GM12878 (cell line): ENCODE data around the gene CPA4. TPM values are rescaled to one million over a fixed set of nuclear protein-coding genes. Genes with fewer than 3 reads are reported as not detected.

ENCODE experiments used
- BACH1 ChIP-seq: fragments of 450-650 bp; IDR thresholded peaks from 2 replicates; pipeline ENCODE4 v1.6.1; 2017; ENCODE audit warnings: mild to moderate bottlenecking, borderline replicate concordance
- FOXK2 ChIP-seq: fragments of 450-650 bp; IDR thresholded peaks from 2 replicates; pipeline ENCODE4 v1.6.1; 2017; ENCODE audit warnings: mild to moderate bottlenecking, moderate library complexity
- GATAD2B ChIP-seq: fragments of 450-650 bp; conservative IDR thresholded peaks from 2 replicates; pipeline ENCODE4 v1.6.1; 2017; ENCODE audit warnings: low read depth, mild to moderate bottlenecking, moderate library complexity
- HCFC1 ChIP-seq: fragments of 150-350 bp; IDR thresholded peaks from 2 replicates; pipeline ENCODE4 v1.6.1; 2014; ENCODE audit warnings: low read length
- HDAC2 ChIP-seq: fragments of 200-600 bp; sonication (generic); IDR thresholded peaks from 2 replicates; pipeline ENCODE4 v1.6.1; 2017
- JUNB ChIP-seq: IDR thresholded peaks from 2 replicates; pipeline ENCODE4 v1.6.1; 2016; ENCODE audit warnings: antibody characterized with exemption, mild to moderate bottlenecking
- JUND ChIP-seq: IDR thresholded peaks from 2 replicates; pipeline ENCODE4 v1.6.1; 2012; ENCODE audit warnings: low read depth, mild to moderate bottlenecking, low read length, improper control_type of control experiment, moderate library complexity
- MYC ChIP-seq: IDR thresholded peaks from 2 replicates; pipeline ENCODE4 v1.6.1; 2011; ENCODE audit warnings: mild to moderate bottlenecking, low read length, moderate library complexity, inconsistent platforms; ENCODE audit not compliant: insufficient read depth, insufficient replicate concordance, insufficient read length, severe bottlenecking
- NR2C2 ChIP-seq: IDR thresholded peaks from 2 replicates; pipeline ENCODE4 v1.6.1; 2011; ENCODE audit warnings: borderline replicate concordance, low read depth; ENCODE audit not compliant: control insufficient read depth, insufficient read length
- POLR2AphosphoS2 ChIP-seq: IDR thresholded peaks from 2 replicates; pipeline ENCODE4 v1.6.1; 2011; ENCODE audit warnings: low read depth, mild to moderate bottlenecking, low read length, improper control_type of control experiment, moderate library complexity
- SMARCA5 ChIP-seq: fragments of 450-650 bp; IDR thresholded peaks from 2 replicates; pipeline ENCODE4 v1.6.1; 2017; ENCODE audit warnings: mild to moderate bottlenecking
- SRF ChIP-seq, 2 experiments: IDR thresholded peaks; 2 replicates each; pipeline ENCODE4 v1.6.1; 2011; ENCODE audit warnings: low read depth in 2 of 2, low read length in 2 of 2, mild to moderate bottlenecking in 1 of 2, moderate library complexity in 1 of 2
- STAT1 ChIP-seq: fragments of 450-650 bp; conservative IDR thresholded peaks from 2 replicates; pipeline ENCODE4 v1.6.1; 2014; ENCODE audit warnings: antibody characterized with exemption, mild to moderate bottlenecking
- TARDBP ChIP-seq: IDR thresholded peaks from 2 replicates; pipeline ENCODE4 v1.6.1; 2016; ENCODE audit warnings: borderline replicate concordance
- TCF3 ChIP-seq: IDR thresholded peaks from 2 replicates; pipeline ENCODE4 v1.6.1; 2012; ENCODE audit warnings: low read depth, mild to moderate bottlenecking, low read length, borderline replicate concordance; ENCODE audit not compliant: insufficient read depth
- TCF7 ChIP-seq: IDR thresholded peaks from 2 replicates; pipeline ENCODE4 v1.6.1; 2014; ENCODE audit warnings: antibody characterized with exemption, borderline replicate concordance
- YY1 ChIP-seq: IDR thresholded peaks from 2 replicates; pipeline ENCODE4 v1.6.1; 2011; ENCODE audit warnings: low read depth, mild to moderate bottlenecking, low read length
- ZBED1 ChIP-seq: IDR thresholded peaks from 2 replicates; pipeline ENCODE4 v1.6.1; 2016; ENCODE audit warnings: borderline replicate concordance
- ZNF217 ChIP-seq: fragments of 450-650 bp; IDR thresholded peaks from 2 replicates; pipeline ENCODE4 v1.6.1; 2017; ENCODE audit warnings: antibody characterized with exemption, mild to moderate bottlenecking
- polyA plus RNA-seq, 11 experiments: library from polyadenylated mRNA; depleted of rRNA in 4 of 11; unstranded in 6 of 11; stranded (reverse) in 5 of 11; fragments of >200 nt; fragmentation: Nextera tagmentation in 4 of 11; fragmentation: Illumina TruSeq in 1 of 11; extraction: Ambion mirVana in 4 of 11; extraction: Trizol in 1 of 11; gene quantifications; 1 replicate in 1 of 11; 2 replicates in 10 of 11; pipeline versions ENCODE4 v1.2.1 to v1.2.3, GENCODE V29; 2011 to 2016; ENCODE audit warnings: inconsistent platforms in 2 of 11, missing spikeins in 2 of 11, low read depth in 1 of 11
- total RNA-seq, 4 experiments: library from RNA; depleted of rRNA in 3 of 4; stranded (reverse); fragments of >200 nt in 3 of 4; fragmentation: Illumina TruSeq in 1 of 4; extraction: Trizol in 1 of 4; gene quantifications; 2 replicates each; pipeline versions ENCODE4 v1.2.1 to v1.2.3, GENCODE V29; 2013 to 2021
- TF ChIP-seq, protein P1 (sequence below): fragments of 450-650 bp; IDR thresholded peaks from 2 replicates; pipeline ENCODE4 v1.6.1; 2017; ENCODE audit warnings: antibody characterized with exemption, mild to moderate bottlenecking, moderate library complexity
- TF ChIP-seq, protein P2 (sequence below): fragments of 450-650 bp; formaldehyde crosslinking; IDR thresholded peaks from 2 replicates; pipeline ENCODE4 v1.4.0; 2022; ENCODE audit warnings: mild to moderate bottlenecking, moderate library complexity
- TF ChIP-seq, protein P3 (sequence below): fragments of 450-650 bp; IDR thresholded peaks from 2 replicates; pipeline ENCODE4 v1.6.1; 2018; ENCODE audit warnings: mild to moderate bottlenecking, low read depth, moderate library complexity; ENCODE audit not compliant: partially characterized antibody

The CPA4 gene
- total and polyA plus RNA-seq, 10 of the 15 experiments (the other 5 are each of a cell fraction or from before 2014, with no cell fraction given), result 0.05 to 0.35 (median 0.18) TPM; not detected in 1

DNA sequence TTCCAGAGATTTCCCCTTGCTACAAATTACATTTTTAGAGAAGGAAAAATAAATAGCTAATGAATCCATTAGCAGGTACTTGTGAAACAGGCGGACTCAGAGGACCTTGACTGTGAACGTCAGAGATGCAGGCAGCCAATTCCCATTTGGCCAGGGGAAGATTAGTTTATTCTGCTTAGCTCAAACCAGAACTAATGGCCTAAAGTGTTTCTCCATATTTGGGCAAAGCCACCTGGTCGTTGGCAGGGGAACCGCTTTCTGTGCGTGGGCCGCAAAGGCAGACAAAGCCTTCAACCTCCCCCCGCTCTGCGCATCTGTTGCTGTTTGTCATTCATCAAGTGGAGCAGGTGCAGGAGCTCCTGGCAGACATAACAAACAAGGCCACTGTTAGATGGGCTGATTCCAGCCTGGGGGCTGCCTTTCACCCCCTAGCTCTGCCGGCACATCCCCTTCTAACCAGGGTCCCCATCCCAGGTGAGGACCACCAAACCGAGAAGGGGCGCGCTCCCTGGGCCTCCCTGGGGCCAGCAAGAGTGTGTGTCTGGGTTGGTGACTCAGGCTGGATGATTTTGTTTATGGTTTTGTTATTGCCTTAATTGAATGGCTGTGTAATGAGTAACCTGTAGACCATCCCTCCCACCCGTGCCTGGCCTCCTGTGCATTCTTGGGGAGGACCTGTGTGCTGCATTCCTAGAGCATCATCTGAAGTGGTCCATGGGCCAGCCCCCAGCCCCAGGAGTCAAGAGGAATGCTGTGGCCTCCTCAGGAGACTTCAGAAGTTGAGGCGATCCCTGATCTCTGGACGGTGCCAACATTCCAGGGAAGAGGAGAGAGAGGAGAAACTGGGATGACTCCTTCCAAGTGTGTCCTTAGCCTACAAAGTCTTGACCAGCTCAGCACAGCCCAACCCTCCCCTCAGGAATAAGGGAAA lies 72.8 kb downstream of the CPA4 start (continued):
- peak; percentile 31; the same call in 1 of the 2 replicates for TF ChIP-seq YY1
- no peak for TF ChIP-seq SMARCA5
- TF ChIP-seq GATAD2B, result no peak
- TF ChIP-seq TCF3, result peak; percentile 86
- TF ChIP-seq, protein P1, sequence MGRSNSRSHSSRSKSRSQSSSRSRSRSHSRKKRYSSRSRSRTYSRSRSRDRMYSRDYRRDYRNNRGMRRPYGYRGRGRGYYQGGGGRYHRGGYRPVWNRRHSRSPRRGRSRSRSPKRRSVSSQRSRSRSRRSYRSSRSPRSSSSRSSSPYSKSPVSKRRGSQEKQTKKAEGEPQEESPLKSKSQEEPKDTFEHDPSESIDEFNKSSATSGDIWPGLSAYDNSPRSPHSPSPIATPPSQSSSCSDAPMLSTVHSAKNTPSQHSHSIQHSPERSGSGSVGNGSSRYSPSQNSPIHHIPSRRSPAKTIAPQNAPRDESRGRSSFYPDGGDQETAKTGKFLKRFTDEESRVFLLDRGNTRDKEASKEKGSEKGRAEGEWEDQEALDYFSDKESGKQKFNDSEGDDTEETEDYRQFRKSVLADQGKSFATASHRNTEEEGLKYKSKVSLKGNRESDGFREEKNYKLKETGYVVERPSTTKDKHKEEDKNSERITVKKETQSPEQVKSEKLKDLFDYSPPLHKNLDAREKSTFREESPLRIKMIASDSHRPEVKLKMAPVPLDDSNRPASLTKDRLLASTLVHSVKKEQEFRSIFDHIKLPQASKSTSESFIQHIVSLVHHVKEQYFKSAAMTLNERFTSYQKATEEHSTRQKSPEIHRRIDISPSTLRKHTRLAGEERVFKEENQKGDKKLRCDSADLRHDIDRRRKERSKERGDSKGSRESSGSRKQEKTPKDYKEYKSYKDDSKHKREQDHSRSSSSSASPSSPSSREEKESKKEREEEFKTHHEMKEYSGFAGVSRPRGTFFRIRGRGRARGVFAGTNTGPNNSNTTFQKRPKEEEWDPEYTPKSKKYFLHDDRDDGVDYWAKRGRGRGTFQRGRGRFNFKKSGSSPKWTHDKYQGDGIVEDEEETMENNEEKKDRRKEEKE, result no peak
- TF ChIP-seq ZNF217, result no peak
- TF ChIP-seq SRF (IDR thresholded peaks at IDR 0.05; ENCODE audit: low read depth in 2 of 2, low read length in 2 of 2), result peak; percentile 93 to 99
- TF ChIP-seq TCF7, result no peak
- TF ChIP-seq NR2C2, result no peak
- TF ChIP-seq POLR2AphosphoS2, result no peak
- no peak for TF ChIP-seq HCFC1
- no peak for TF ChIP-seq BACH1
- no peak for TF ChIP-seq JUND
- TF ChIP-seq, protein P2, sequence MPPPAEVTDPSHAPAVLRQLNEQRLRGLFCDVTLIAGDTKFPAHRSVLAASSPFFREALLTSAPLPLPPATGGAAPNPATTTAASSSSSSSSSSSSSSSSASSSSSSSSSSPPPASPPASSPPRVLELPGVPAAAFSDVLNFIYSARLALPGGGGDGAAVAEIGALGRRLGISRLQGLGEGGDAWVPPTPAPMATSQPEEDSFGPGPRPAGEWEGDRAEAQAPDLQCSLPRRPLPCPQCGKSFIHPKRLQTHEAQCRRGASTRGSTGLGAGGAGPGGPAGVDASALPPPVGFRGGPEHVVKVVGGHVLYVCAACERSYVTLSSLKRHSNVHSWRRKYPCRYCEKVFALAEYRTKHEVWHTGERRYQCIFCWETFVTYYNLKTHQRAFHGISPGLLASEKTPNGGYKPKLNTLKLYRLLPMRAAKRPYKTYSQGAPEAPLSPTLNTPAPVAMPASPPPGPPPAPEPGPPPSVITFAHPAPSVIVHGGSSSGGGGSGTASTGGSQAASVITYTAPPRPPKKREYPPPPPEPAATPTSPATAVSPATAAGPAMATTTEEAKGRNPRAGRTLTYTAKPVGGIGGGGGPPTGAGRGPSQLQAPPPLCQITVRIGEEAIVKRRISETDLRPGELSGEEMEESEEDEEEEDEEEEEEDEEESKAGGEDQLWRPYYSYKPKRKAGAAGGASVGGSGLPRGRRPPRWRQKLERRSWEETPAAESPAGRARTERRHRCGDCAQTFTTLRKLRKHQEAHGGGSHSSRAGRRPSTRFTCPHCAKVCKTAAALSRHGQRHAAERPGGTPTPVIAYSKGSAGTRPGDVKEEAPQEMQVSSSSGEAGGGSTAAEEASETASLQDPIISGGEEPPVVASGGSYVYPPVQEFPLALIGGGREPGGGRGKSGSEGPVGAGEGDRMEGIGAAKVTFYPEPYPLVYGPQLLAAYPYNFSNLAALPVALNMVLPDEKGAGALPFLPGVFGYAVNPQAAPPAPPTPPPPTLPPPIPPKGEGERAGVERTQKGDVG (CRISPR knock-in tag), result no peak
- no peak for TF ChIP-seq STAT1
- no peak for TF ChIP-seq MYC
- TF ChIP-seq TARDBP, result no peak
- TF ChIP-seq, protein P3, sequence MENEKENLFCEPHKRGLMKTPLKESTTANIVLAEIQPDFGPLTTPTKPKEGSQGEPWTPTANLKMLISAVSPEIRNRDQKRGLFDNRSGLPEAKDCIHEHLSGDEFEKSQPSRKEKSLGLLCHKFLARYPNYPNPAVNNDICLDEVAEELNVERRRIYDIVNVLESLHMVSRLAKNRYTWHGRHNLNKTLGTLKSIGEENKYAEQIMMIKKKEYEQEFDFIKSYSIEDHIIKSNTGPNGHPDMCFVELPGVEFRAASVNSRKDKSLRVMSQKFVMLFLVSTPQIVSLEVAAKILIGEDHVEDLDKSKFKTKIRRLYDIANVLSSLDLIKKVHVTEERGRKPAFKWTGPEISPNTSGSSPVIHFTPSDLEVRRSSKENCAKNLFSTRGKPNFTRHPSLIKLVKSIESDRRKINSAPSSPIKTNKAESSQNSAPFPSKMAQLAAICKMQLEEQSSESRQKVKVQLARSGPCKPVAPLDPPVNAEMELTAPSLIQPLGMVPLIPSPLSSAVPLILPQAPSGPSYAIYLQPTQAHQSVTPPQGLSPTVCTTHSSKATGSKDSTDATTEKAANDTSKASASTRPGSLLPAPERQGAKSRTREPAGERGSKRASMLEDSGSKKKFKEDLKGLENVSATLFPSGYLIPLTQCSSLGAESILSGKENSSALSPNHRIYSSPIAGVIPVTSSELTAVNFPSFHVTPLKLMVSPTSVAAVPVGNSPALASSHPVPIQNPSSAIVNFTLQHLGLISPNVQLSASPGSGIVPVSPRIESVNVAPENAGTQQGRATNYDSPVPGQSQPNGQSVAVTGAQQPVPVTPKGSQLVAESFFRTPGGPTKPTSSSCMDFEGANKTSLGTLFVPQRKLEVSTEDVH, result no peak
- 0 out of 2 replicates have a peak, but pooled peaks have one; percentile 20 for TF ChIP-seq ZBED1
- TF ChIP-seq HDAC2, result no peak
- TF ChIP-seq FOXK2, result no peak
- TF ChIP-seq JUNB, result no peak
